Large intestine (tissue), 3 donors: ENCODE results near the gene BTG4. TPM values are rescaled to one million over a fixed set of nuclear protein-coding genes. Genes with fewer than 3 reads are reported as not detected.

Experiments
- DNase-seq, 2 donors: peaks; one replicate each; pipeline versions ENCODE4 v3.0.0 to v3.0.0-alpha.2; 2013
- H3K27ac ChIP-seq: one replicate; pipeline ENCODE4 v1.5.1; 2013; ENCODE audit warnings: low read length
- H3K27me3 ChIP-seq: 2 replicates; pipeline ENCODE4 v1.6.1; 2013; ENCODE audit warnings: low read length; ENCODE audit not compliant: control insufficient read depth, insufficient read depth
- H3K36me3 ChIP-seq: 2 replicates; pipeline ENCODE4 v1.6.1; 2013; ENCODE audit warnings: low read length; ENCODE audit not compliant: control insufficient read depth, insufficient read depth
- H3K4me1 ChIP-seq: one replicate; pipeline ENCODE4 v1.6.1; 2013; ENCODE audit warnings: low read length; ENCODE audit not compliant: control insufficient read depth, insufficient read depth
- H3K4me3 ChIP-seq: one replicate; pipeline ENCODE4 v1.5.1; 2013; ENCODE audit warnings: low read length
- H3K9me3 ChIP-seq: one replicate; pipeline ENCODE4 v1.6.1; 2013; ENCODE audit warnings: mild to moderate bottlenecking, low read depth, low read length, moderate library complexity; ENCODE audit not compliant: control insufficient read depth
- WGBS: methylation state at CpG from one replicate; pipeline ENCODE4 v1.1.5; 2013; ENCODE audit warnings: low lambda C conversion rate; ENCODE audit not compliant: insufficient coverage; 5-methylcytosine and 5-hydroxymethylcytosine counted together
- polyA plus RNA-seq: library from polyadenylated mRNA; unstranded; fragments of 120-200 nt; gene quantifications from one replicate; pipeline ENCODE4 v1.2.1, GENCODE V29; 2013

Gene BTG4
- polyA plus RNA-seq, 1 donor: not detected

GRCh38 chr11:111465400-111465799, 46.8 kb downstream of the BTG4 start:
- peaks cover 10% of the 10 kb centered on the region for H3K27me3 ChIP-seq
- no peaks in the 10 kb centered on the region for H3K4me1 ChIP-seq
- no peak for DNase-seq
- no peaks in the 10 kb centered on the region for H3K36me3 ChIP-seq
- WGBS: no CpG with 5 or more reads among the region's 1 CpG
- no peaks in the 10 kb centered on the region for H3K9me3 ChIP-seq
- H3K27ac ChIP-seq: no peak overlapping the region
- no peak overlapping the region for H3K4me3 ChIP-seq

GRCh38 chr11:111463276-111463675, 48.9 kb downstream of the BTG4 start:
- Histone ChIP-seq H3K27me3 (peaks cover 16% of the 10 kb centered on the region), H3K36me3 (no peaks in the 10 kb centered on the region), H3K9me3 (no peaks in the 10 kb centered on the region), H3K4me1 (no peaks in the 10 kb centered on the region), H3K27ac (no peak overlapping the region), H3K4me3 (no peak overlapping the region)
- WGBS: no CpG with 5 or more reads among the region's 4 CpGs
- no peak for DNase-seq

GRCh38 chr11:111462329-111462728, 49.9 kb downstream of the BTG4 start:
- Histone ChIP-seq H3K4me1 (no peaks in the 10 kb centered on the region), H3K9me3 (no peaks in the 10 kb centered on the region), H3K27ac (no peak overlapping the region), H3K4me3 (no peak overlapping the region), H3K27me3 (peaks cover 17% of the 10 kb centered on the region), H3K36me3 (no peaks in the 10 kb centered on the region)
- DNase-seq: no peak
- no CpG with 5 or more reads among the region's 5 CpGs for WGBS

- Histone ChIP-seq H3K27me3 (peaks cover 21% of the 10 kb centered on the region), H3K9me3 (no peaks in the 10 kb centered on the region), H3K4me1 (no peaks in the 10 kb centered on the region), H3K36me3 (no peaks in the 10 kb centered on the region), H3K27ac (no peak overlapping the region), H3K4me3 (no peak overlapping the region)
- WGBS: no CpG with 5 or more reads among the region's 11 CpGs
- no peak for DNase-seq
Measured at GRCh38 chr11:111461460-111462235, 50.5 kb downstream of the BTG4 start.

GRCh38 chr11:111460856-111461255, 51.3 kb downstream of the BTG4 start:
- peaks cover 19% of the 10 kb centered on the region for H3K27me3 ChIP-seq
- H3K4me1 ChIP-seq: no peaks in the 10 kb centered on the region
- no peaks in the 10 kb centered on the region for H3K36me3 ChIP-seq
- no peak overlapping the region for H3K27ac ChIP-seq
- WGBS: 17% methylated on average over 1 of the region's 5 CpGs
- DNase-seq: no peak
- no peaks in the 10 kb centered on the region for H3K9me3 ChIP-seq
- H3K4me3 ChIP-seq: no peak overlapping the region

GRCh38 chr11:111460340-111460739, 51.8 kb downstream of the BTG4 start:
- Histone ChIP-seq H3K4me3 (no peak overlapping the region), H3K27ac (no peak overlapping the region), H3K27me3 (peaks cover 14% of the 10 kb centered on the region), H3K9me3 (no peaks in the 10 kb centered on the region), H3K4me1 (no peaks in the 10 kb centered on the region), H3K36me3 (no peaks in the 10 kb centered on the region)
- 80% methylated on average over 1 of the region's 4 CpGs for WGBS
- DNase-seq: no peak

GRCh38 chr11:111459506-111460270, 52.5 kb downstream of the BTG4 start:
- Histone ChIP-seq H3K27me3 (peaks cover 14% of the 10 kb centered on the region), H3K27ac (no peak overlapping the region), H3K4me3 (no peak overlapping the region), H3K36me3 (no peaks in the 10 kb centered on the region), H3K4me1 (no peaks in the 10 kb centered on the region), H3K9me3 (no peaks in the 10 kb centered on the region)
- WGBS: no CpG with 5 or more reads among the region's 9 CpGs
- DNase-seq: no peak

- H3K9me3 ChIP-seq: no peaks in the 10 kb centered on the region
- no CpG with 5 or more reads among the region's 9 CpGs for WGBS
- peaks cover 14% of the 10 kb centered on the region for H3K27me3 ChIP-seq
- no peak overlapping the region for H3K27ac ChIP-seq
- H3K4me3 ChIP-seq: no peak overlapping the region
- DNase-seq: no peak
- H3K36me3 ChIP-seq: no peaks in the 10 kb centered on the region
- no peaks in the 10 kb centered on the region for H3K4me1 ChIP-seq
Measured at GRCh38 chr11:111457731-111458368, 54.3 kb downstream of the BTG4 start.

- Histone ChIP-seq H3K4me3 (no peak overlapping the region), H3K27ac (no peak overlapping the region), H3K27me3 (peaks cover 14% of the 10 kb centered on the region), H3K4me1 (no peaks in the 10 kb centered on the region), H3K36me3 (no peaks in the 10 kb centered on the region), H3K9me3 (no peaks in the 10 kb centered on the region)
- DNase-seq: no peak
- WGBS: 60% methylated on average over 2 of the region's 11 CpGs
Measured at GRCh38 chr11:111456859-111457730, 55.1 kb downstream of the BTG4 start.
